ENCODE measurements around the gene GSTM3. TPM values are rescaled to one million over a fixed set of nuclear protein-coding genes. Genes with fewer than 3 reads are reported as not detected.
"Not testable (repeated sequence)": the region's sequence is repeated elsewhere in the genome, so short reads cannot be mapped to it uniquely, and the experiment has no call there.

GSTM3 gene
- total RNA-seq, 1 donor from 2014 or later: 4.7 TPM

DNA sequence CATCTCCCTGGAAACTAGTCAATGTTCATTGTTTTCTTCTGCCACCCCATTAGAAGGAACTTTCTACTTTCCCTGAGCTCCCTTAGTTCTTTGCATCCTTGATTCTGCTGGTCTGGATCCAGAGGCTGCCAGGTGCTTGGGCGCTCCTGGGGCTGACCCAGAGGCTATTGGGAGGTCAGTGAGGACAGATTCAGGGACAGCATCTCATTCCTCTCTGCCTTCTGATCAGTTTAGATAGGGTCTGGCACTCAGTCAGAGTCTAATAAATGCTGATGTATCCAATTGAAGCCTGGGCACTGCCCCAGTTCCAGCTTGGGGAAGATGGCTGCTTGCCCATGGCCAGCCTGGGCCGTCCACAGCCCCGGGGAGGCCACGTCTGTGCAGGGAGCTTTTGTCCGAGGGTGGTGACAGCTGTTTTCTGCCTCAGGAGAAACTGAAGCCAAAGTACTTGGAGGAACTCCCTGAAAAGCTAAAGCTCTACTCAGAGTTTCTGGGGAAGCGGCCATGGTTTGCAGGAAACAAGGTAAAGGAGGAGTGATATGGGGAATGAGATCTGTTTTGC lies 50.9 kb downstream of the GSTM3 start:
- DNase-seq (ENCODE audit: low read depth): no peak
- Histone ChIP-seq H3K27me3 (ENCODE audit: control insufficient read depth, insufficient read depth, low read length) (no peaks in the 10 kb centered on the region), H3K4me3 (ENCODE audit: low read depth, low read length) (no peak overlapping the region), H3K36me3 (ENCODE audit: control insufficient read depth, insufficient read depth, low read length) (no peaks in the 10 kb centered on the region)
- TF ChIP-seq, protein P1, sequence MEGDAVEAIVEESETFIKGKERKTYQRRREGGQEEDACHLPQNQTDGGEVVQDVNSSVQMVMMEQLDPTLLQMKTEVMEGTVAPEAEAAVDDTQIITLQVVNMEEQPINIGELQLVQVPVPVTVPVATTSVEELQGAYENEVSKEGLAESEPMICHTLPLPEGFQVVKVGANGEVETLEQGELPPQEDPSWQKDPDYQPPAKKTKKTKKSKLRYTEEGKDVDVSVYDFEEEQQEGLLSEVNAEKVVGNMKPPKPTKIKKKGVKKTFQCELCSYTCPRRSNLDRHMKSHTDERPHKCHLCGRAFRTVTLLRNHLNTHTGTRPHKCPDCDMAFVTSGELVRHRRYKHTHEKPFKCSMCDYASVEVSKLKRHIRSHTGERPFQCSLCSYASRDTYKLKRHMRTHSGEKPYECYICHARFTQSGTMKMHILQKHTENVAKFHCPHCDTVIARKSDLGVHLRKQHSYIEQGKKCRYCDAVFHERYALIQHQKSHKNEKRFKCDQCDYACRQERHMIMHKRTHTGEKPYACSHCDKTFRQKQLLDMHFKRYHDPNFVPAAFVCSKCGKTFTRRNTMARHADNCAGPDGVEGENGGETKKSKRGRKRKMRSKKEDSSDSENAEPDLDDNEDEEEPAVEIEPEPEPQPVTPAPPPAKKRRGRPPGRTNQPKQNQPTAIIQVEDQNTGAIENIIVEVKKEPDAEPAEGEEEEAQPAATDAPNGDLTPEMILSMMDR (IDR thresholded peaks at IDR 0.05; ENCODE audit: insufficient read depth, low read length, severe bottlenecking): no peak
- no peak for FAIRE-seq

DNA sequence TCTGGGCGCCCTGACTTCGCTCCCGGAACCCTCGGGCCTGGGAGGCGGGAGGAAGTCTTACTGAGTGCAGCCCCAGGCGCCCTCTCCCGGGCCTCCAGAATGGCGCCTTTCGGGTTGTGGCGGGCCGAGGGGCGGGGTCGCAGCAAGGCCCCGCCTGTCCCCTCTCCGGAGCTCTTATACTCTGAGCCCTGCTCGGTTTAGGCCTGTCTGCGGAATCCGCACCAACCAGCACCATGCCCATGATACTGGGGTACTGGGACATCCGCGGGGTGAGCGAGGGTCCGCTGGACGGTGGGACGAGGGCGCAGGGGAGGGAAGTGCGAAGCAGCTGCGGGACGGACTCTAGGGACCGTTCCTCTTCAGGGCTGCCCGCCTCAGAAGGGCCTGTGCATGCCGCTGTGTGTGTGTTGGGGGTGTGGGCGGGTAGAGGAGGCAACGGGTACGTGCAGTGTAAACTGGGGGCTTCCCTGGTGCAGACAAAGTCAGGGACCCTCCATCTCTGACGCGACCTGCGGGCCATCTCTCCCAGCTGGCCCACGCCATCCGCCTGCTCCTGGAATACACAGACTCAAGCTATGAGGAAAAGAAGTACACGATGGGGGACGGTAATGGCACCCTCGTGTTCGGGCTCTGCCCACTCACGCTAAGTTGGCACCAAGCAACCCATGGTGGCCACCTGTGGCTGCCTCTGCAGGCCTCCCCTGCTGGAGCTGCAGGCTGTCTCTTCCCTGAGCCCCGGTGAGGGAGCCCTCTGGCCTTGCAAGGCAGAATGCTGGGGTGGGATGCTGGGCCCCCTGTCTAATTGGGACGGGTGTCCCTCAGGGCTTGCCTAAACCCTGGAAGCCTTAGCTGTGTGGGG lies 53.0 kb downstream of the GSTM3 start, which contains the start of gene GSTM1:
Gene GSTM1, plus strand, starts transcription at position 177 of the 859 bp plus-strand sequence. Its CDS starts 57 bp downstream, at position 234.
- H3K27me3 ChIP-seq (ENCODE audit: control insufficient read depth, insufficient read depth, low read length): no peaks in the 10 kb centered on the region
- FAIRE-seq: no peak
- H3K4me3 ChIP-seq (ENCODE audit: low read depth, low read length): peak within 1 kb of the TSS; percentile 28
- peak; percentile 24 for DNase-seq (ENCODE audit: low read depth)
- H3K36me3 ChIP-seq (ENCODE audit: control insufficient read depth, insufficient read depth, low read length): no peaks in the 10 kb centered on the region
- TF ChIP-seq, protein P1 (IDR thresholded peaks at IDR 0.05; ENCODE audit: insufficient read depth, low read length, severe bottlenecking): peak; percentile 30

DNA sequence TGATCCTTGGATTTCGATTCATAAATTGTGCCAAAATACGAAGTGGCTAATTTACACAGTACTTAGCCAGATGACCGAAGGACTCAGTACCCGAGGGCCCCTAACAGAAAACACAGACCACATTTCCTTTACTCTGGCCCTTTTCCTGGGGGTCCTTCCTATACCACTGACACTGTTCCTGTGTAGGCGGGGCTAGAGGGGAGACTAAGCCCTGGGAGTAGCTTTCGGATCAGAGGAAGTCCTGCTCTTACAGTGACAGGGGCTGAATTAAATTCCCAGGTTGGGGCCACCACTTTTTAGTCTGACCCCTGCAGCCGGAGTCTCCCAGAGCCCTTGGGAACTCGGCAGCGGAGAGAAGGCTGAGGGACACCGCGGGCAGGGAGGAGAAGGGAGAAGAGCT lies 53.7 kb downstream of the GSTM3 start:
- peak overlapping the region; percentile 28 for H3K4me3 ChIP-seq (ENCODE audit: low read depth, low read length)
- DNase-seq (ENCODE audit: low read depth); H3K36me3 ChIP-seq (ENCODE audit: control insufficient read depth, insufficient read depth, low read length); H3K27me3 ChIP-seq (ENCODE audit: control insufficient read depth, insufficient read depth, low read length); FAIRE-seq: not testable (repeated sequence)

DNA sequence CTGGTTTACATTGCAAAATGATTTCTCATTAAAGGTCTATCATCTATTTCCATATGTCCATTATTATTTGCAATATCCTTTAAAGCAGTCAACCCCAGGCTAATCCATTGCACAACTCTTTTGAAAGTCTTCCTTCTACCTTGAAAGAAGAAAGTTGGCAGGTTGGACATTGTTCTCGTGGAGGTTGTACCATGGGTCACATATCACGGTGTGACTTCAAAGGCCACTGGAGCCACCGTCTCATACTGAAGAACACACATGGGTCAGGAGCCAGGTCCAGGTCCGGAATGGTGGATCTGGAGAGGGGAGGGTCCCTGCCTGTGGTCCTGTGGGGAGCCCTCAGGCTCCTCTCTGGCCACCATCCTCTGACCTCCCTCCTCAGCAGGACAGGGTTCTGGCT lies 54.9 kb downstream of the GSTM3 start:
- FAIRE-seq; H3K36me3 ChIP-seq (ENCODE audit: control insufficient read depth, insufficient read depth, low read length); DNase-seq (ENCODE audit: low read depth); H3K27me3 ChIP-seq (ENCODE audit: control insufficient read depth, insufficient read depth, low read length); H3K4me3 ChIP-seq (ENCODE audit: low read depth, low read length): not testable (repeated sequence)

DNA sequence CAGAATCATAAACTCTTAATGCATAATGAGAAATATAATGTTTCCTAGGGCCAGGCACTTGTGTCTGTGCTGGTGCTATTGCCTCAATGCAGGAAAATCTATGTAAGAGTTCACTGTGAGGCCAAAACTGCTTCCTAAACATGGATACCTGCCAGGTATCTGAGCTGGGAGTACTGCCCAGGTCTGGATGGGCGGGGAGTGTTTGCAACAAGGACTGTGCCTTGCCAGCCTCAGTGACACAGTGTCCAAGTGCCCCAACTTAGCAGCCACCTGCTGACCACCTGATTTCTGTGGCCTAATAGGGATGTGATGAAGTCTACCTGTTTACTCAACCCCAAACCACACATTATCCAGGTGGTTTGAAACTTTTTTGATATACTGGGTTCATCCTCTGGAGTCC lies 55.4 kb downstream of the GSTM3 start:
- not testable (repeated sequence) for FAIRE-seq; DNase-seq (ENCODE audit: low read depth); H3K4me3 ChIP-seq (ENCODE audit: low read depth, low read length); H3K27me3 ChIP-seq (ENCODE audit: control insufficient read depth, insufficient read depth, low read length); H3K36me3 ChIP-seq (ENCODE audit: control insufficient read depth, insufficient read depth, low read length)

DNA sequence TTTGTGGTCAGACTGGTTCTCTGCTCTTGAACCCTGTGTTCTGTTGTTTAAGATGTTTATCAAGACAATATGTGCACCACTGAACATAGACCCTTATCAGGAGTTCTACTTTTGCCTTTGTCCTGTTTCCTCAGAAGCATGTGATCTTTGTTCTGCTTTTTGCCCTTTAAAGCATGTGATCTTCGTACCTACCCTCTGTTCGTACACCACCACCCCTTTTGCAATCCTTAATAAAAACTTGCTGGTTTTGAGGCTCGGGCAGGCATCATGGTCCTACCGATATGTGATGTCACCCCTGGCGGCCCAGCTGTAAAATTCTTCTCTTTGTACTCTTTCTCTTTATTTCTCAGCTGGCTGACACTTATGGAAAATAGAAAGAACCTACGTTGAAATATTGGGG lies 56.1 kb downstream of the GSTM3 start:
- FAIRE-seq; DNase-seq (ENCODE audit: low read depth); H3K27me3 ChIP-seq (ENCODE audit: control insufficient read depth, insufficient read depth, low read length); H3K4me3 ChIP-seq (ENCODE audit: low read depth, low read length); H3K36me3 ChIP-seq (ENCODE audit: control insufficient read depth, insufficient read depth, low read length): not testable (repeated sequence)

Other genes starting within 250 kb of the GSTM3 start
- gene CYB561D1, start 246.9 kb downstream of the GSTM3 start, total RNA-seq: 5.0 and 8.1 TPM in 2 replicates
- gene AMIGO1, start 231.3 kb downstream of the GSTM3 start, total RNA-seq: 0.13 and 0.26 TPM in 2 replicates
- not detected in 2 replicates for gene GPR61, start 201.2 kb downstream of the GSTM3 start, total RNA-seq
- 18.7 and 21.6 TPM in 2 replicates for gene GNAI3, start 192.4 kb downstream of the GSTM3 start, total RNA-seq
- 0.26 TPM in 1 of 2 replicates, not detected in the other for gene GNAT2, start 121.4 kb downstream of the GSTM3 start, total RNA-seq
- gene AMPD2, start 121.2 kb downstream of the GSTM3 start, total RNA-seq: 14.8 and 21.9 TPM in 2 replicates
- gene GSTM4, start 84.9 kb downstream of the GSTM3 start, total RNA-seq: 0.53 and 1.9 TPM in 2 replicates
- 0.26 TPM in 2 replicates for gene GSTM2, start 73.0 kb downstream of the GSTM3 start, total RNA-seq
- gene GSTM1, start 53.2 kb downstream of the GSTM3 start, total RNA-seq: 0.90 and 2.6 TPM in 2 replicates
- gene GSTM5, start 28.8 kb downstream of the GSTM3 start, total RNA-seq: not detected in 2 replicates
- not detected in 2 replicates for gene EPS8L3, start 22.9 kb upstream of the GSTM3 start, total RNA-seq
- gene CSF1, start 169.8 kb upstream of the GSTM3 start, total RNA-seq: 1.1 and 1.3 TPM in 2 replicates
- 31.6 and 75.1 TPM in 2 replicates for gene AHCYL1, start 243.7 kb upstream of the GSTM3 start, total RNA-seq

All from bronchial epithelial cell (primary cell).